Choroid plexus epithelial cell (primary cell): ENCODE measurements around the gene PRKCA.

Experiments used
- DNase-seq: peaks from one replicate; pipeline ENCODE4 v3.0.0-alpha.2; 2010; ENCODE audit warnings: low read depth
- H3K4me3 ChIP-seq: 2 replicates; pipeline ENCODE4 v1.5.1; 2011; ENCODE audit warnings: low read depth, mild to moderate bottlenecking, control low read depth, low read length, moderate library complexity
- CTCF ChIP-seq: conservative IDR thresholded peaks from 2 replicates; pipeline ENCODE4 v1.5.1; 2011; ENCODE audit warnings: low read depth, mild to moderate bottlenecking, control low read depth, inconsistent platforms, low read length, moderate library complexity

PRKCA gene

GRCh38 chr17:66276328-66276937 lies 26.0 kb upstream of the PRKCA start:
- no peak for DNase-seq
- no peak overlapping the region for H3K4me3 ChIP-seq

GRCh38 chr17:66277191-66277590 lies 25.2 kb upstream of the PRKCA start:
- H3K4me3 ChIP-seq: no peak overlapping the region
- no peak for TF ChIP-seq CTCF
- no peak for DNase-seq

More at GRCh38 chr17:66276328-66276937, 26.0 kb upstream of the PRKCA start:
- TF ChIP-seq CTCF: no peak

GRCh38 chr17:66281661-66282369 lies 20.6 kb upstream of the PRKCA start:
- TF ChIP-seq CTCF: no peak
- H3K4me3 ChIP-seq: no peak overlapping the region
- no peak for DNase-seq

- no peak for DNase-seq
- no peak for TF ChIP-seq CTCF
- H3K4me3 ChIP-seq: no peak overlapping the region
Measured at GRCh38 chr17:66283296-66283934, 19.0 kb upstream of the PRKCA start.

GRCh38 chr17:66283971-66284370 lies 18.4 kb upstream of the PRKCA start:
- H3K4me3 ChIP-seq: no peak overlapping the region
- no peak for TF ChIP-seq CTCF
- DNase-seq: no peak

- DNase-seq: no peak
- TF ChIP-seq CTCF: no peak
- H3K4me3 ChIP-seq: no peak overlapping the region
Measured at GRCh38 chr17:66285149-66285548, 17.3 kb upstream of the PRKCA start.
